Motor neuron (in vitro differentiated cells): ENCODE measurements around the gene KCTD18. TPM values are rescaled to one million over a fixed set of nuclear protein-coding genes. Genes with fewer than 3 reads are reported as not detected.
A peak's percentile ranks its signal among the peaks of the same experiment; 100 is the strongest.

ENCODE experiments used
- ATAC-seq, 8 experiments: fragments of 200-7000 bp; cut with Tn5 transposase; replicated peaks in 6 of 8; 2 replicates each; pipeline ENCODE4 v1.8.0; 2021; ENCODE audit warnings: mild to moderate bottlenecking in 8 of 8, moderate library complexity in 8 of 8
- H3K27ac ChIP-seq, 2 donors: fragments of 250-450 bp; sonication (Bioruptor Pico); 2 replicates each; pipeline ENCODE4 v1.9.0; 2021; ENCODE audit warnings: antibody characterized with exemption in 2 of 2, mild to moderate bottlenecking in 2 of 2, moderate library complexity in 1 of 2
- H3K4me1 ChIP-seq, 2 donors: fragments of 250-450 bp; sonication (Bioruptor Pico); replicated peaks in 1 of 2; 2 replicates each; pipeline ENCODE4 v1.6.1; 2021; ENCODE audit warnings: antibody characterized with exemption in 2 of 2, mild to moderate bottlenecking in 2 of 2, moderate library complexity in 1 of 2
- H3K4me3 ChIP-seq, 5 donors: fragments of 250-450 bp; sonication (Bioruptor Pico); 2 replicates each; pipeline ENCODE4 v1.9.0; 2021; ENCODE audit warnings: antibody characterized with exemption in 5 of 5, mild to moderate bottlenecking in 5 of 5, moderate library complexity in 4 of 5
- WGBS, 10 experiments: fragments of 450-650 bp; shearing (Covaris generic); methylation state at CpG; one replicate each; pipeline ENCODE4 v1.0.0; 2022; 5-methylcytosine and 5-hydroxymethylcytosine counted together
- in situ Hi-C, 9 experiments: fragments of 400-800 bp; cut with MboI; loops; one replicate each; pipeline ENCODE4 v1.15.0; 2021; ENCODE audit warnings: low sequenced_read_pairs in 9 of 9, low pct_unique_long_range_greater_than_20kb in 2 of 9; ENCODE audit not compliant: unreplicated experiment in 9 of 9
- total RNA-seq, 8 experiments: library from RNA; unstranded; fragments of 300-600 nt; gene quantifications; 2 replicates each; pipeline versions ENCODE4 v1.2.3 to v1.2.4, GENCODE V29; 2022

Gene KCTD18
- total RNA-seq, 8 experiments from 2014 or later, result 4.3 to 18.5 (median 9.8) TPM

DNA sequence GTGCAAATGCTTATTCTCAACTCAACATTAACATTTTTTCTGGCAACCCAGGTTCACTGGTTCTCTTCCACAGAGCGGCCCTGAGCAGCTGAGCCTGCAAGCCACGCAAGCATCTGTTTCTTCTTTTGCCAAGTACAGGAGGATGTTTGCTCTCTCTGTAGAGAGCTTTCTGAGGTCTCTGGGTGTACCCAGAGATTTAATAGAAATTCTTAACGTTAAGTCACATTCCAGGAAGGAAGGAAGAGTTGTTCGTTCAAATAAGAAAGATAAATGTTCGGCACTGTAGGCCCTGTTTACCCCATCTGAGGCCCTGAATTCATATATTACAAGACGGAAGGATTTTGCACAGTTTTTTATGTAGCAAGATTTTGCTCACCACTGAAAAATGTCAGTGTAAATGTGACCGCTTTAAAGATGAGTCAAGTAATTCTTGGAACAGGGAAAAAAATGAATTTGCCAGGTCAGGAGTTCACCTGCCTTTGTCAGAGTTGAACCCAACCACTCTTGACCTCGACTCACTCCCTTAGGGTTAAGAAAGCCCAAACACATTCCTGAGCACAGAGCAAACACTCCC lies 30.1 kb downstream of the KCTD18 start:
- no peak overlapping the region for H3K4me3 ChIP-seq
- WGBS, 10 experiments, result 42 to 90% (median 77%) methylated on average over 1 to 8 of the region's 8 CpGs
- H3K4me1 ChIP-seq, result peaks cover 0 to 2% of the 10 kb centered on the region in 2 donors
- in situ Hi-C loops, result loop anchor here in 5 of 9 experiments (5.0 to 25.0 kb wide), 4 partner anchors 492 to 505 kb away; no protein-coding TSS in a partner anchor
- peak in 1 of 8 experiments; percentile 51 for ATAC-seq
- no peak overlapping the region for H3K27ac ChIP-seq

DNA sequence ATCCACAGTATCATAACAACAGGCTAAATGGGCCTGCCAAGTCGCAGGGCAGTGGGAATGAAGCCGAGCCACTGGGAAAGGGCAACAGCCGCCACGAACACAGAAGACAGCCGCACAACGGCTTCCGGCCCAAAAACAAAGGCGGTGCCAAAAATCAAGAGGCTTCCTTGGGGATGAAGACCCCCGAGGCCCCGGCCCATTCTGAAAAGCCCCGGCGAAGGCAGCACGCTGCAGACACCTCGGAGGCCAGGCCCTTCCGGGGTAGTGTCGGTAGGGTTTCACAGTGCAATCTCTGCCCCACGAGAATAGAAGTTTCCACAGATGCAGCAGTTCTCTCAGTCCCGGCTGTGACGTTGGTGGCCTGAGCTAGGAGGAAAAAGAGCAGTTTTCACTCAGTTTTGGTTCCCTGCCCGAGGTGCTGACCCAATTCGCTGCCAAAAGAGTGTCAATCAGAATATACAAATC lies 32.2 kb downstream of the KCTD18 start:
- no peak overlapping the region for H3K27ac ChIP-seq
- 58 to 98% (median 93%) methylated on average over 1 to 20 of the region's 21 CpGs; no CpG with 5 or more reads in 1 of the 10 experiments for WGBS, 10 experiments
- no peak overlapping the region for H3K4me3 ChIP-seq
- H3K4me1 ChIP-seq, result peaks cover 0 to 2% of the 10 kb centered on the region in 2 donors
- ATAC-seq, result no peak
- in situ Hi-C loops, result loop anchor here in 1 of 9 experiments (25.0 kb wide), 1 partner anchor 490 kb away; no protein-coding TSS in a partner anchor

DNA sequence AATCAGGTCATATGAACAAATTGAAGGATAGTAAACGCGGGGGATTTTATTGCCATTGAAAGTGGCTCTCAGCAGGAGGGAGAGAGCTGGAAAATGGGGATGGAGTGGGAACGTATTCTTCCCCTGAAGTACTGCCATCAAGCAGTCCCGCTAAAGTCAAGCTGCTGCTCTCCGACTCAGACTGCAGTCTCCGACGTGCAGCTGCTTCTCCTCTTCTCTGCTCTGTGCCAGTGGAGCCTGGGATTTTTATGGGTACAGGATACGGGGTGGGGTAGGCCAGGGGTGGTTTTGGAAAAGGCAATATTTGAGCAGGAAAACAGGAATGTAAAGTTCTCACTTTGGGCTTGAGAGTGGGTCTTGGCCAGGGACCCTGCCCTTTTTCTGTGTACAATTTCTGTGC lies 33.0 kb downstream of the KCTD18 start:
- ATAC-seq, result no peak
- H3K4me1 ChIP-seq, result peaks cover 0 to 2% of the 10 kb centered on the region in 2 donors
- no peak overlapping the region for H3K27ac ChIP-seq
- WGBS, 10 experiments, result 8 to 73% (median 29%) methylated on average over 1 to 7 of the region's 8 CpGs; no CpG with 5 or more reads in 3 of the 10 experiments
- no peak overlapping the region for H3K4me3 ChIP-seq
- in situ Hi-C loops, result loop anchor here in 1 of 9 experiments (25.0 kb wide), 1 partner anchor 490 kb away; no protein-coding TSS in a partner anchor

DNA sequence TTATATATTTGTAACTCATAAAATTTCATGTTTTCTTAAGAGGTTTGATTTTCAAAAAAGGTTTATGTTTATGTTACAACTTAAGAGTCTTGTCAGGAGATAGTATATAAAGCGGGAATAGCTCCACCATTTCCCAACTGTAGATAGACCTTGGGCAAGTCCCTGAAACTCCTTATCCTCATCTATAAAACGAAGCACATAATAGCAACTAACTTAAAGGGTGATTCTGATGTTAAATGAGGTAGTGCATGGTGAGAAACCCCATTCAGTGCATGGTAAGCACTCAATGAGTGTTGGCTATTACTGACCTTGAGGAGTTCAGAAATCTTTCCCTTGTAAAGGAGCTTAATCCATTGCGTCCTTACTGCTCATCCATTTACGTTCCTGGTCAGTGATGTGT lies 34.1 kb downstream of the KCTD18 start:
- Histone ChIP-seq H3K27ac (no peak overlapping the region), H3K4me3 (no peak overlapping the region), H3K4me1 (no peaks in the 10 kb centered on the region)
- WGBS, 10 experiments, result 75 to 100% (median 92%) methylated on average over 1 to 4 of the region's 4 CpGs; no CpG with 5 or more reads in 2 of the 10 experiments
- in situ Hi-C loops, result loop anchor here in 1 of 9 experiments (25.0 kb wide), 1 partner anchor 488 kb away; no protein-coding TSS in a partner anchor
- ATAC-seq, result no peak

DNA sequence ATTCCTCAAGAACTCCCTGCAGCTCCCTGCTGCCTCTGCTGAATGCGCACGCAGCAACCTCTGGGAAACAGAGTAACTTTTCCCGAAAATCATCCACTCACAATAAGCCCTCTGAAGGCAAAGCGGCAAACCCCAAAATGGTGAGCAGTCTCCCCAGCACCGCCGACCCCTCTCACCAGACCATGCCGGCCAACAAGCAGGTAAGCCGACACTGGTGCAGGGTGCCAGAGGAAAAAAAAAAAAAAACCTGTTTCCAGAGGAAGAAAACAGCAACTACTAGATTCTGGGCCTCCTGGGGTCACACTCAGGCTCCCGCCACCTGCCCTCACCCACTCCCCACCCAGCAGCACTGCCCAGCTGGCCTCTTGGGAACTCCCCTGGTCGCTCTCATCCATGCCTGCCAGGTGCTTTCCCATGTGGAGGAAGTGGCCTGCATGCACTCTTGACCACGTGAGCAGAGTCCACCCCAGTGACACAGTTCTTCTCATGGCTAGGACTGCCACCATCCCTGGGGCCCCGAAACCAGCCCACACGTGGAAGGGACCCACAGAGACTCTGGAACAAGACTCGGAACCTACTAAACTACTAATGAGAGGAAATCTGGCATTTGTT lies 36.9 kb downstream of the KCTD18 start:
- H3K4me3 ChIP-seq, result no peak overlapping the region
- WGBS, 10 experiments, result 85 to 100% (median 93%) methylated on average over 2 to 11 of the region's 14 CpGs; no CpG with 5 or more reads in 2 of the 10 experiments
- H3K4me1 ChIP-seq, result peaks cover 2 to 10% of the 10 kb centered on the region in 2 donors
- in situ Hi-C loops, result loop anchor here in 4 of 9 experiments (25.0 kb wide), 1 partner anchor 486 kb away; no protein-coding TSS in a partner anchor
- ATAC-seq, result no peak
- H3K27ac ChIP-seq, result no peak overlapping the region

DNA sequence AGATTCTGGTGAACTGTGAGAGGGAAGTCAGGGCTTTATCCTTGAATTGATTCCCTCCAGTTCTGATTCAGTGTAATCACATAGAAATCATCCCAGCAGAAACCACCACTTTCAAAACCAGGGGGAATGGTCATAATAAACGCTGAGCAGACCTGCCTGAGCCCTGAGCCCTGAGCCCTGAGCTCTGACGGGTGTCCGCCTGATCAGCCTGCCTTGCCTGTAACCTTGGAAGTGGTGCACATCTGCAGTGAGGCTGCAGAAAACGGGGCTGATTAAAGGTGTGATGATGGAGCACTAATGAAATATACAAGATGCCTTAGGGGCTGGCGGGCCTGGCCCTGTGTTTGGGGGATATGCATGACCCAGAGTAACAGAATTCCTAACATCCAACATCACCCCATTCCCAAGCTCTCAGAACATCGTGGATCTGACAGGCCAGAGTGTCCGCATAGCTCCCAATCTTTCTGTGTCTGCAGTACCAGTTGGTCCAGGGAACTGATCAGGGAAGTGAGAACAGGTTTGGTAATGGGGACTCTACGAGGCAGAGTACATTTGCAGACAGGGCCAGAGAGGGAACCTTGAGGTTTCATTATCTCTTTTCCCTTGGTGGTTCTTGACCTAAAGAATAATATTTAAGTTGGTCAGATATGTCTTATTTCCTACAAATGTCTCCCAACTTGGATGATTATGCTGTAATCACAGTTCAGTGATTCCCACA lies 37.8 kb downstream of the KCTD18 start:
- in situ Hi-C loops, result loop anchor here in 4 of 9 experiments (25.0 kb wide), 1 partner anchor 485 kb away; no protein-coding TSS in a partner anchor
- Histone ChIP-seq H3K4me3 (no peak overlapping the region), H3K4me1 (peaks cover 2 to 10% of the 10 kb centered on the region in 2 donors), H3K27ac (no peak overlapping the region)
- no peak for ATAC-seq
- 60 to 100% (median 84%) methylated on average over 1 to 6 of the region's 8 CpGs; no CpG with 5 or more reads in 3 of the 10 experiments for WGBS, 10 experiments

DNA sequence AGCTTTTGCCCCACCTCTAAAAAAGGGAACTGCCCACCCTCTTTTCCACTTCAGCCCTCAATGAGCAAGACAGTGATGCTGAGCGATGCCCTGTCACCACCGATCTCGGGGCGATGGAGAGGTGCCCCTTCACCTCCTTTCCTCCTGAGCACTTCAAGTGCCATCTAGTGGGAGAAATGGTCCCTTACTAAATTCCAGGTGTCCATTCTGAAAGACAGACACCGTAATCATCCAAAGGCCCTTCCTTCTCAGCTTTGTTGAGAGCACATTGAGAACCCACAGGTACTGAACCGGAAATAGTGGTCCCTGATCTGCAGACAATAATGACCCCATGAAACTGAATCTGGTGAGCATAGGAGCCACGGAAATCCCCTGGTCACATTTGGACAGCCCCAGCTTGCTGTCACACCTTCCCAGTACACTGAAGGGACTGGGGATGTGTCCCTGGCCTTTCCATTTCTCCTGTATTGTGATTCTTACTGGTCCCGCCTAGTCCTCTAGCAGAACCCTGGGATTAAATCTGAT lies 38.5 kb downstream of the KCTD18 start:
- no peak overlapping the region for H3K4me3 ChIP-seq
- H3K27ac ChIP-seq, result no peak overlapping the region
- ATAC-seq, result peak in 4 of 8 experiments; percentile 35 to 55 (median 46)
- in situ Hi-C loops, result loop anchor here in 4 of 9 experiments (25.0 kb wide), 1 partner anchor 484 kb away; no protein-coding TSS in a partner anchor
- peaks cover 2 to 10% of the 10 kb centered on the region in 2 donors for H3K4me1 ChIP-seq
- 40 to 100% (median 88%) methylated on average over 1 to 6 of the region's 8 CpGs; no CpG with 5 or more reads in 2 of the 10 experiments for WGBS, 10 experiments

DNA sequence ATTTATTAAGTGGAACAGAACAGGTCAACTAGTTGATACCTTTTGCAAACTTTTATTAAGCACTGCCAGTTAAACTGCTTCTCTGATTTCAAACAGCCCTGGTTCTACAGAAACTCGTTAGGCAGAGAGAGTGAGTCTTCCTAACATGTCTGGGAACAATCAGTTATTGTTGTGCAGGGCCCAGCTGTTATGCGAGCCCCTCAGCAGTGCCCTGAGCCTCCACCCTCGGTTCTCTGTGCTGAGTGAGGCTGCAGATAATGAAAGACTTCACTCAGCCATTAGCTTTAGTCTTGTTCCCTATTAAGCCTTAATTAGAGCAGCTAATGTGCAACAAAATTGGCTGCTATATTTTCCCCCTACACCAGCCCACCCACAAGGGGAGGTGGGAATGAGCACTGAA lies 39.6 kb downstream of the KCTD18 start:
- Histone ChIP-seq H3K4me3 (no peak overlapping the region), H3K4me1 (peaks cover 2 to 10% of the 10 kb centered on the region in 2 donors), H3K27ac (no peak overlapping the region)
- peak in 5 of 8 experiments; percentile 57 to 91 (median 83) for ATAC-seq
- in situ Hi-C loops, result loop anchor here in 4 of 9 experiments (25.0 kb wide), 1 partner anchor 483 kb away; no protein-coding TSS in a partner anchor
- 0 to 100% (median 34%) methylated on average over 1 to 3 of the region's 3 CpGs; no CpG with 5 or more reads in 4 of the 10 experiments for WGBS, 10 experiments

DNA sequence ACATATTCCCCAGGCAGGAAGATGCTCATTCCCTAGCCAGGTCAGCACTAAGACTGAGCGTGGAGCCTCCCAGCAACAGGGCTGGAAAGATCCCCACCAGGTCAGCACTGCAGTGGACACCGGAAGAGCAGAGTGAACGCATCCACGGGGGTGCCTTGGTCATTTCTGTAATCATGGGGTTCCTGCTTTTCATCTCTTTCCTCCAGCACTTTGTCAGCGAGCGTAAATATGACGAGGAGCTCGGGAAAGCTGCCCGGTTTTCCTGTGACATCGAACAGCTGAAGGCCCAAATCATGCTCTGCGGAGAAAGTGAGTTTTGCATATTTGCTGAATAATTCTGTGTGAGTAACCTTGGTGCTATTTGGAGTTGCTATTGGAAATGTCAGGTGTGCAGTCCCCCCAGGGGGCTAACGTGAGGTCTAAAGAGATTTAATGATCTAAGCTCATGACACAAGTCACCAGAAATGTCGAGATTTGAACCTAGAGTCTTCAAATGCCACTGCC lies 40.1 kb downstream of the KCTD18 start:
- no peak overlapping the region for H3K4me3 ChIP-seq
- H3K4me1 ChIP-seq, result peaks cover 2 to 10% of the 10 kb centered on the region in 2 donors
- H3K27ac ChIP-seq, result no peak overlapping the region
- ATAC-seq, result no peak
- 70 to 100% (median 88%) methylated on average over 5 to 10 of the region's 13 CpGs; no CpG with 5 or more reads in 2 of the 10 experiments for WGBS, 10 experiments
- in situ Hi-C loops, result loop anchor here in 4 of 9 experiments (25.0 kb wide), 1 partner anchor 482 kb away; no protein-coding TSS in a partner anchor

DNA sequence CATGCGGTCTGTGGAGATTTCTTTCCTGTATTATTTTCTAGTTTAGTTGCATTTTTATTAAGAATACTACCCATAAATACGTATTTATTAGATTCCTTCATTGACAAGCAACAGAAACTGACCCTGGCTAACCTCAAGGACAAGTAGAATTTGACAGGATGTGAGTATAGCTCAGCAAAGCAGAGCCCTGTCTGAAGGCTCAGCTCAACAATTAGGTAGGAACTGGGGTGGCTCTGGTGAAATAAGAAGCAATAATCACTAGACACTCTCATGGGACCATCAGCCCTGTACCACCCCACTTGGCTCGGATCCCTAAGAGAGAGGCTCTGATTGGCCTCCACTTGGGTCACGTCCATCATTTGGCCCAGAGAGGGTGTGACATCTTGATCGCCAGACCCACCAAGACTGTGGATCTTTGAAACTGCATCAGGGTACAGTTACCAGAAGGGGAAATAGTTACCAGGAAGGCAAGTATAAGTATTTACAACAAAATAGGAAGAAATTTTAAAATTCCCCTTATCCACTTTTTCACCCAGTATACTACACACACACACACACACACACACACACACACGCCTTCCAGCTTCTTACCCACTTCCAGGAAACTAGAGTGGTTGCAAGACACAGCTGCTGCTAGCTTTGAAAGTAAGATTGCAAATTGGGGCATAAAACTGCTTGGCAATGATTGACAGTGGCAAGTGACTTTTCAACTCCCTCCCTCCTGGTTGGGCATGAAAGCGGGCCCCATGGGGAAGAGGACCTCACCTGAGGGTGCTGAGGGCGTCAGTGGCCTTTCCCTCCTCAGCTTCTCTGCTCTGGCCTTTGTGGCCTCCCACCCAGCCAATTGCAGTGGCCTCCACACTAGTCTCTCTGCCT lies 41.8 kb downstream of the KCTD18 start:
- Histone ChIP-seq H3K4me1 (peaks cover 2 to 10% of the 10 kb centered on the region in 2 donors), H3K4me3 (no peak overlapping the region), H3K27ac (no peak overlapping the region)
- in situ Hi-C loops, result loop anchor here in 4 of 9 experiments (25.0 kb wide), 1 partner anchor 481 kb away; no protein-coding TSS in a partner anchor
- no peak for ATAC-seq
- WGBS, 10 experiments, result 45 to 100% (median 100%) methylated on average over 1 to 5 of the region's 8 CpGs; no CpG with 5 or more reads in 2 of the 10 experiments
